GM23338 (cell line): ENCODE measurements around the gene C16orf95. TPM values are rescaled to one million over a fixed set of nuclear protein-coding genes. Genes with fewer than 3 reads are reported as not detected.
A peak's percentile ranks its signal among the peaks of the same experiment; 100 is the strongest.

ENCODE experiments used
- ATAC-seq: fragments of 200-7000 bp; cut with Tn5 transposase; 3 replicates; pipeline ENCODE4 v1.9.1; 2020
- DNase-seq: peaks from one replicate; pipeline ENCODE4 v3.0.0-alpha.2; 2015; ENCODE audit warnings: low spot score
- H2AFZ ChIP-seq: fragments of 200-600 bp; sonication (generic); 2 replicates; pipeline ENCODE4 v1.8.0; 2016; ENCODE audit warnings: antibody characterized with exemption, mild to moderate bottlenecking, moderate library complexity
- H3F3A ChIP-seq: fragments of 200-600 bp; sonication (generic); replicated peaks from 2 replicates; pipeline ENCODE4 v1.8.0; 2017; ENCODE audit warnings: antibody characterized with exemption, mixed run types, low read depth
- H3K27ac ChIP-seq: fragments of 200-600 bp; sonication (generic); 2 replicates; pipeline ENCODE4 v1.6.1; 2016; ENCODE audit warnings: low read depth
- H3K27me3 ChIP-seq: fragments of 200-600 bp; sonication (generic); 2 replicates; pipeline ENCODE4 v1.8.0; 2016; ENCODE audit warnings: mild to moderate bottlenecking, mixed run types, moderate library complexity; ENCODE audit not compliant: insufficient read depth
- H3K36me3 ChIP-seq: fragments of 200-600 bp; sonication (generic); 2 replicates; pipeline ENCODE4 v1.8.0; 2016; ENCODE audit warnings: mild to moderate bottlenecking; ENCODE audit not compliant: insufficient read depth
- H3K4me1 ChIP-seq: fragments of 200-600 bp; sonication (generic); 2 replicates; pipeline ENCODE4 v1.8.0; 2016; ENCODE audit warnings: mild to moderate bottlenecking, moderate library complexity; ENCODE audit not compliant: insufficient read depth
- H3K4me2 ChIP-seq: fragments of 200-600 bp; sonication (generic); 2 replicates; pipeline ENCODE4 v1.7.1; 2017; ENCODE audit warnings: mixed run types
- H3K4me3 ChIP-seq: fragments of 200-600 bp; sonication (generic); 2 replicates; pipeline ENCODE4 v1.6.1; 2016; ENCODE audit warnings: mixed run types
- H3K79me2 ChIP-seq: fragments of 200-600 bp; sonication (generic); replicated peaks from 2 replicates; pipeline ENCODE4 v1.8.0; 2017; ENCODE audit warnings: mild to moderate bottlenecking; ENCODE audit not compliant: insufficient read depth
- H3K9me2 ChIP-seq: fragments of 200-600 bp; sonication (generic); 2 replicates; pipeline ENCODE4 v1.8.0; 2017; ENCODE audit not compliant: insufficient read depth
- H4K20me1 ChIP-seq: fragments of 200-600 bp; sonication (generic); replicated peaks from 2 replicates; pipeline ENCODE4 v1.8.0; 2017; ENCODE audit warnings: mild to moderate bottlenecking; ENCODE audit not compliant: insufficient read depth
- H3K27ac Mint-ChIP-seq: 2 replicates; pipeline ENCODE4 v1.8.0; 2020; ENCODE audit warnings: inconsistent platforms, mild to moderate bottlenecking, moderate library complexity, mixed read lengths
- H3K27me3 Mint-ChIP-seq: 3 replicates; pipeline ENCODE4 v1.8.0; 2022; ENCODE audit warnings: low read depth, mild to moderate bottlenecking, moderate library complexity, mixed read lengths, inconsistent platforms; ENCODE audit not compliant: insufficient read depth, poor library complexity
- H3K36me3 Mint-ChIP-seq: 3 replicates; pipeline ENCODE4 v1.8.0; 2021; ENCODE audit warnings: low read depth, mild to moderate bottlenecking, inconsistent platforms, moderate library complexity, mixed read lengths
- H3K4me1 Mint-ChIP-seq: 3 replicates; pipeline ENCODE4 v1.8.0; 2020; ENCODE audit warnings: mild to moderate bottlenecking, inconsistent platforms, mixed read lengths
- H3K4me3 Mint-ChIP-seq: 3 replicates; pipeline ENCODE4 v1.8.0; 2021; ENCODE audit warnings: moderate library complexity, mild to moderate bottlenecking, inconsistent platforms, mixed read lengths
- H3K9me3 Mint-ChIP-seq: 3 replicates; pipeline ENCODE4 v1.8.0; 2020; ENCODE audit warnings: moderate library complexity, mild to moderate bottlenecking, inconsistent platforms, mixed read lengths
- CREB1 ChIP-seq: fragments of 250-450 bp; sonication (Bioruptor Pico); IDR thresholded peaks from 2 replicates; pipeline ENCODE4 v1.5.0; 2020; ENCODE audit warnings: low read depth, mild to moderate bottlenecking, moderate library complexity
- CTCF ChIP-seq, 2 experiments: fragments of 200-600 bp in 1 of 2; sonication (generic) in 1 of 2; conservative IDR thresholded peaks; 2 replicates each; pipeline versions ENCODE4 v1.5.1 to v1.6.1; 2016 to 2017; ENCODE audit warnings: antibody characterized with exemption in 2 of 2, low read depth in 2 of 2, mild to moderate bottlenecking in 2 of 2, moderate library complexity in 1 of 2
- ETS1 ChIP-seq: IDR thresholded peaks from 2 replicates; pipeline ENCODE4 v1.6.1; 2016; ENCODE audit warnings: antibody characterized with exemption
- EZH2 ChIP-seq: fragments of 200-600 bp; sonication (generic); IDR thresholded peaks from one replicate; pipeline ENCODE4 v1.8.0; 2017; ENCODE audit warnings: antibody characterized with exemption, mild to moderate bottlenecking, low read depth; ENCODE audit not compliant: unreplicated experiment
- EZH2phosphoT487 ChIP-seq: fragments of 200-600 bp; sonication (generic); IDR thresholded peaks from one replicate; pipeline ENCODE4 v1.8.1; 2018; ENCODE audit warnings: antibody characterized with exemption; ENCODE audit not compliant: unreplicated experiment
- JUNB ChIP-seq: IDR thresholded peaks from one replicate; pipeline ENCODE4 v1.6.1; 2016; ENCODE audit warnings: antibody characterized with exemption; ENCODE audit not compliant: unreplicated experiment
- NANOG ChIP-seq: IDR thresholded peaks from 2 replicates; pipeline ENCODE4 v1.6.1; 2016; ENCODE audit warnings: antibody characterized with exemption, borderline replicate concordance
- POLR2AphosphoS5 ChIP-seq: IDR thresholded peaks from 2 replicates; pipeline ENCODE4 v1.6.1; 2016; ENCODE audit warnings: antibody characterized with exemption, low read depth
- REST ChIP-seq: IDR thresholded peaks from one replicate; pipeline ENCODE4 v1.6.1; 2018; ENCODE audit warnings: antibody characterized with exemption; ENCODE audit not compliant: unreplicated experiment
- STAT1 ChIP-seq: IDR thresholded peaks from one replicate; pipeline ENCODE4 v1.6.1; 2016; ENCODE audit warnings: antibody characterized with exemption; ENCODE audit not compliant: unreplicated experiment
- ZNF114 ChIP-seq: fragments of 250-450 bp; sonication (Bioruptor Pico); IDR thresholded peaks from 2 replicates; pipeline ENCODE4 v1.5.0; 2020; ENCODE audit warnings: mild to moderate bottlenecking, moderate library complexity
- ZNF331 ChIP-seq: fragments of 250-450 bp; sonication (Bioruptor Pico); IDR thresholded peaks from 2 replicates; pipeline ENCODE4 v1.5.0; 2020; ENCODE audit warnings: low read depth, mild to moderate bottlenecking, moderate library complexity
- polyA plus RNA-seq: library from polyadenylated mRNA; unstranded; fragments of >200 nt; fragmentation: Nextera tagmentation; extraction: Ambion mirVana; gene quantifications from 2 replicates; pipeline ENCODE4 v1.2.1, GENCODE V29; 2016
- total RNA-seq: library from RNA; depleted of rRNA; stranded (reverse); fragments of >200 nt; shearing (Covaris generic); gene quantifications from 2 replicates; pipeline ENCODE4 v1.2.3, GENCODE V29; 2014
- TF ChIP-seq, protein P1 (sequence below): fragments of 250-450 bp; sonication (Bioruptor Pico); IDR thresholded peaks from 2 replicates; pipeline ENCODE4 v1.5.0; 2020; ENCODE audit warnings: mild to moderate bottlenecking, moderate library complexity

The C16orf95 gene
- total and polyA plus RNA-seq, 2 experiments from 2014 or later = 1.2 to 3.9 TPM

DNA sequence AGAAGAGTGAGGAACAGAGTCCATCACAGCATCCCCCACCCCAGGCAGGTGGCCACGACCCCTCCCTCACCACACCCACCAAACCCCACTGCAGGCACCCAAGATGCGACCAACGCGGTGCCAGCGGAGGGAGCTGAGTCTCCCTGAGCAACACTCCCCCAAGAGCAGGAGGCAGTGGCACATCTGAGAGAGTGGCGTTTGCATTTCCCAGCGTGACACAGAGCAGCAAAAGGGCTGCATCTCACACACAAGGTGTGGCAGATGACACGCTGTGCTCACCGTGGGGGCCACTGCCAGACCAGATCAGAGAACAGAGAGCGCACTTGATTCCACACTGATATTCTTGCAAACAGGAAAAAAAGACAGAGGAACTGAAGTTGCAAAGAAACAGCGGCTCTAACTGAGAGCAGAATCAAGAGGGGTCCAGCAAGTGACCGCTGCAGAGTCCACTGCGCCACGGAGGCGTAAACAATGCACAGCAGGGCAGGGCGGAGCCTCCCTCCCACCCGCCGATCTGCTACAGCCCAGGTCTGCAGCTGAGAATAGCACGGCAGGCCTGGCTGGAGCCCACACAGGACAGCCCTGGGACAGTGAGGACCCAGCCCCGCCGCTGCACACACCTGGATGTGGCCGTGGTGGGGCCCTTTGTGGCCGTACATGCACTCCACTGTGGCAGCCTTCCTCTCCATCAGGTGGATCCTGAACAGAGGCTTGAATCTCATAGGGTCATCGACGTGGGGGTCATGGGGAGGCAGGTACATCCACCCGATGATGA lies 26.0 kb upstream of the C16orf95 start:
- peaks cover 22% of the 10 kb centered on the region for H3K36me3 Mint-ChIP-seq
- no peaks in the 10 kb centered on the region; the same call in 1 of the 2 replicates for H3K79me2 ChIP-seq
- H3K9me2 ChIP-seq = no peaks in the 10 kb centered on the region
- no peak overlapping the region for H3K4me2 ChIP-seq
- TF ChIP-seq ZNF114 (CRISPR knock-in tag) (no peak), POLR2AphosphoS5 (no peak), CTCF (conservative IDR thresholded peaks at IDR 0.05; ENCODE audit: low read depth in 2 of 2) (no peak), ETS1 (no peak), ZNF331 (CRISPR knock-in tag) (no peak), EZH2phosphoT487 (no peak), STAT1 (no peak), CREB1 (CRISPR knock-in tag) (no peak), JUNB (no peak), EZH2 (no peak), REST (no peak), NANOG (no peak)
- TF ChIP-seq, protein P1, sequence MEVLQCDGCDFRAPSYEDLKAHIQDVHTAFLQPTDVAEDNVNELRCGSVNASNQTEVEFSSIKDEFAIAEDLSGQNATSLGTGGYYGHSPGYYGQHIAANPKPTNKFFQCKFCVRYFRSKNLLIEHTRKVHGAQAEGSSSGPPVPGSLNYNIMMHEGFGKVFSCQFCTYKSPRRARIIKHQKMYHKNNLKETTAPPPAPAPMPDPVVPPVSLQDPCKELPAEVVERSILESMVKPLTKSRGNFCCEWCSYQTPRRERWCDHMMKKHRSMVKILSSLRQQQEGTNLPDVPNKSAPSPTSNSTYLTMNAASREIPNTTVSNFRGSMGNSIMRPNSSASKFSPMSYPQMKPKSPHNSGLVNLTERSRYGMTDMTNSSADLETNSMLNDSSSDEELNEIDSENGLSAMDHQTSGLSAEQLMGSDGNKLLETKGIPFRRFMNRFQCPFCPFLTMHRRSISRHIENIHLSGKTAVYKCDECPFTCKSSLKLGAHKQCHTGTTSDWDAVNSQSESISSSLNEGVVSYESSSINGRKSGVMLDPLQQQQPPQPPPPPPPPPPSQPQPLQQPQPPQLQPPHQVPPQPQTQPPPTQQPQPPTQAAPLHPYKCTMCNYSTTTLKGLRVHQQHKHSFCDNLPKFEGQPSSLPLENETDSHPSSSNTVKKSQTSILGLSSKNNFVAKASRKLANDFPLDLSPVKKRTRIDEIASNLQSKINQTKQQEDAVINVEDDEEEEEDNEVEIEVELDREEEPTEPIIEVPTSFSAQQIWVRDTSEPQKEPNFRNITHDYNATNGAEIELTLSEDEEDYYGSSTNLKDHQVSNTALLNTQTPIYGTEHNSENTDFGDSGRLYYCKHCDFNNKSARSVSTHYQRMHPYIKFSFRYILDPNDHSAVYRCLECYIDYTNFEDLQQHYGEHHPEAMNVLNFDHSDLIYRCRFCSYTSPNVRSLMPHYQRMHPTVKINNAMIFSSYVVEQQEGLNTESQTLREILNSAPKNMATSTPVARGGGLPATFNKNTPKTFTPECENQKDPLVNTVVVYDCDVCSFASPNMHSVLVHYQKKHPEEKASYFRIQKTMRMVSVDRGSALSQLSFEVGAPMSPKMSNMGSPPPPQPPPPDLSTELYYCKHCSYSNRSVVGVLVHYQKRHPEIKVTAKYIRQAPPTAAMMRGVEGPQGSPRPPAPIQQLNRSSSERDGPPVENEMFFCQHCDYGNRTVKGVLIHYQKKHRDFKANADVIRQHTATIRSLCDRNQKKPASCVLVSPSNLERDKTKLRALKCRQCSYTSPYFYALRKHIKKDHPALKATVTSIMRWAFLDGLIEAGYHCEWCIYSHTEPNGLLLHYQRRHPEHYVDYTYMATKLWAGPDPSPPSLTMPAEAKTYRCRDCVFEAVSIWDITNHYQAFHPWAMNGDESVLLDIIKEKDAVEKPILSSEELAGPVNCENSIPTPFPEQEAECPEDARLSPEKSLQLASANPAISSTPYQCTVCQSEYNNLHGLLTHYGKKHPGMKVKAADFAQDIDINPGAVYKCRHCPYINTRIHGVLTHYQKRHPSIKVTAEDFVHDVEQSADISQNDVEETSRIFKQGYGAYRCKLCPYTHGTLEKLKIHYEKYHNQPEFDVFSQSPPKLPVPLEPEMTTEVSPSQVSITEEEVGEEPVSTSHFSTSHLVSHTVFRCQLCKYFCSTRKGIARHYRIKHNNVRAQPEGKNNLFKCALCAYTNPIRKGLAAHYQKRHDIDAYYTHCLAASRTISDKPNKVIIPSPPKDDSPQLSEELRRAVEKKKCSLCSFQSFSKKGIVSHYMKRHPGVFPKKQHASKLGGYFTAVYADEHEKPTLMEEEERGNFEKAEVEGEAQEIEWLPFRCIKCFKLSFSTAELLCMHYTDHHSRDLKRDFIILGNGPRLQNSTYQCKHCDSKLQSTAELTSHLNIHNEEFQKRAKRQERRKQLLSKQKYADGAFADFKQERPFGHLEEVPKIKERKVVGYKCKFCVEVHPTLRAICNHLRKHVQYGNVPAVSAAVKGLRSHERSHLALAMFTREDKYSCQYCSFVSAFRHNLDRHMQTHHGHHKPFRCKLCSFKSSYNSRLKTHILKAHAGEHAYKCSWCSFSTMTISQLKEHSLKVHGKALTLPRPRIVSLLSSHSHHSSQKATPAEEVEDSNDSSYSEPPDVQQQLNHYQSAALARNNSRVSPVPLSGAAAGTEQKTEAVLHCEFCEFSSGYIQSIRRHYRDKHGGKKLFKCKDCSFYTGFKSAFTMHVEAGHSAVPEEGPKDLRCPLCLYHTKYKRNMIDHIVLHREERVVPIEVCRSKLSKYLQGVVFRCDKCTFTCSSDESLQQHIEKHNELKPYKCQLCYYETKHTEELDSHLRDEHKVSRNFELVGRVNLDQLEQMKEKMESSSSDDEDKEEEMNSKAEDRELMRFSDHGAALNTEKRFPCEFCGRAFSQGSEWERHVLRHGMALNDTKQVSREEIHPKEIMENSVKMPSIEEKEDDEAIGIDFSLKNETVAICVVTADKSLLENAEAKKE (CRISPR knock-in tag) = no peak
- no peak for DNase-seq
- no peak for ATAC-seq
- no peaks in the 10 kb centered on the region for H3K4me1 ChIP-seq
- peaks cover 15% of the 10 kb centered on the region for H3K4me1 Mint-ChIP-seq
- peaks cover 4% of the 10 kb centered on the region for H4K20me1 ChIP-seq
- peak overlapping the region; percentile 78 for H3K27ac Mint-ChIP-seq
- H3K9me3 Mint-ChIP-seq = no peaks in the 10 kb centered on the region; the same call in 2 of the 3 replicates
- H3K27me3 ChIP-seq = no peaks in the 10 kb centered on the region
- H3K36me3 ChIP-seq = no peaks in the 10 kb centered on the region; the same call in 1 of the 2 replicates
- H3K4me3 ChIP-seq = no peak overlapping the region
- H3K4me3 Mint-ChIP-seq = no peak overlapping the region
- H3K27me3 Mint-ChIP-seq = peaks cover 12% of the 10 kb centered on the region
- no peak overlapping the region for H3K27ac ChIP-seq
- no peak overlapping the region for H2AFZ ChIP-seq
- no peaks in the 10 kb centered on the region for H3F3A ChIP-seq
